HEK293 (cell line): ENCODE results near the gene RPL11.
A peak's percentile ranks its signal among the peaks of the same experiment; 100 is the strongest.

Experiments used
- EGR2 ChIP-seq: fragments of 450-650 bp; formaldehyde crosslinking; IDR thresholded peaks from 2 replicates; pipeline ENCODE4 v1.5.1; 2016; ENCODE audit warnings: low read depth, missing biosample characterization, missing genetic modification characterization
- GLIS2 ChIP-seq: fragments of 450-650 bp; formaldehyde crosslinking; IDR thresholded peaks from 2 replicates; pipeline ENCODE4 v1.5.1; 2016; ENCODE audit warnings: missing biosample characterization, missing genetic modification characterization
- HIC1 ChIP-seq: fragments of 450-650 bp; formaldehyde crosslinking; IDR thresholded peaks from 2 replicates; pipeline ENCODE4 v1.5.1; 2016; ENCODE audit warnings: missing biosample characterization, missing genetic modification characterization
- HOXA7 ChIP-seq: sonication (generic); formaldehyde crosslinking; IDR thresholded peaks from 2 replicates; pipeline ENCODE4 v1.8.1; 2022; ENCODE audit warnings: missing genetic modification reagents, borderline replicate concordance
- KLF8 ChIP-seq: fragments of 450-650 bp; formaldehyde crosslinking; IDR thresholded peaks from 2 replicates; pipeline ENCODE4 v1.5.1; 2016; ENCODE audit warnings: missing biosample characterization, missing genetic modification characterization
- MYNN ChIP-seq: fragments of 450-650 bp; formaldehyde crosslinking; IDR thresholded peaks from 2 replicates; pipeline ENCODE4 v1.5.1; 2016; ENCODE audit warnings: missing biosample characterization, missing genetic modification characterization, borderline replicate concordance
- PRDM2 ChIP-seq: fragments of 450-650 bp; formaldehyde crosslinking; IDR thresholded peaks from 2 replicates; pipeline ENCODE4 v1.5.1; 2016; ENCODE audit warnings: missing biosample characterization, missing genetic modification characterization, borderline replicate concordance
- REPIN1 ChIP-seq: fragments of 450-650 bp; formaldehyde crosslinking; IDR thresholded peaks from 2 replicates; pipeline ENCODE4 v1.5.1; 2017; ENCODE audit warnings: missing biosample characterization, missing genetic modification characterization, low read depth
- SCRT1 ChIP-seq: fragments of 450-650 bp; formaldehyde crosslinking; IDR thresholded peaks from 2 replicates; pipeline ENCODE4 v1.5.1; 2016; ENCODE audit warnings: missing biosample characterization, missing genetic modification characterization, borderline replicate concordance
- ZFP41 ChIP-seq: fragments of 450-650 bp; formaldehyde crosslinking; IDR thresholded peaks from 2 replicates; pipeline ENCODE4 v1.5.1; 2016; ENCODE audit warnings: missing biosample characterization, missing genetic modification characterization, borderline replicate concordance
- ZNF112 ChIP-seq: fragments of 450-650 bp; formaldehyde crosslinking; IDR thresholded peaks from 2 replicates; pipeline ENCODE4 v1.5.0; 2017; ENCODE audit warnings: missing biosample characterization, missing genetic modification characterization
- ZNF140 ChIP-seq: fragments of 450-650 bp; formaldehyde crosslinking; IDR thresholded peaks from 2 replicates; pipeline ENCODE4 v1.5.1; 2016; ENCODE audit warnings: missing biosample characterization, missing genetic modification characterization
- ZNF175 ChIP-seq: fragments of 450-650 bp; formaldehyde crosslinking; IDR thresholded peaks from 2 replicates; pipeline ENCODE4 v1.5.1; 2016; ENCODE audit warnings: missing biosample characterization, missing genetic modification characterization
- ZNF274 ChIP-seq, 2 experiments: fragments of 200-500 bp in 1 of 2; fragments of 450-650 bp in 1 of 2; sonication (Bioruptor generic) in 1 of 2; formaldehyde crosslinking in 1 of 2; IDR thresholded peaks; 2 replicates each; pipeline versions ENCODE4 v1.5.1 to v1.6.1; 2014 to 2016; ENCODE audit warnings: borderline replicate concordance in 1 of 2, inconsistent platforms in 1 of 2, low read length in 1 of 2, missing biosample characterization in 1 of 2, missing genetic modification characterization in 1 of 2
- ZNF350 ChIP-seq: fragments of 450-650 bp; formaldehyde crosslinking; IDR thresholded peaks from 2 replicates; pipeline ENCODE4 v1.5.0; 2017; ENCODE audit warnings: missing biosample characterization, mild to moderate bottlenecking, missing genetic modification characterization
- ZNF354C ChIP-seq: fragments of 450-650 bp; formaldehyde crosslinking; IDR thresholded peaks from 2 replicates; pipeline ENCODE4 v1.5.1; 2016; ENCODE audit warnings: missing biosample characterization, missing genetic modification characterization, low read depth, borderline replicate concordance
- ZNF366 ChIP-seq: fragments of 450-650 bp; formaldehyde crosslinking; conservative IDR thresholded peaks from 2 replicates; pipeline ENCODE4 v1.5.1; 2016; ENCODE audit warnings: missing biosample characterization, missing genetic modification characterization
- ZNF37A ChIP-seq: fragments of 450-650 bp; IDR thresholded peaks from 2 replicates; pipeline ENCODE4 v1.5.1; 2018; ENCODE audit warnings: missing biosample characterization, missing genetic modification characterization
- ZNF404 ChIP-seq: fragments of 450-650 bp; formaldehyde crosslinking; IDR thresholded peaks from 2 replicates; pipeline ENCODE4 v1.5.1; 2017; ENCODE audit warnings: missing biosample characterization, missing genetic modification characterization
- ZNF48 ChIP-seq: fragments of 450-650 bp; formaldehyde crosslinking; IDR thresholded peaks from 2 replicates; pipeline ENCODE4 v1.5.1; 2016; ENCODE audit warnings: missing biosample characterization, missing genetic modification characterization
- ZNF580 ChIP-seq: fragments of 450-650 bp; formaldehyde crosslinking; IDR thresholded peaks from 2 replicates; pipeline ENCODE4 v1.5.1; 2016; ENCODE audit warnings: missing biosample characterization, missing genetic modification characterization
- ZNF600 ChIP-seq: fragments of 450-650 bp; formaldehyde crosslinking; IDR thresholded peaks from 2 replicates; pipeline ENCODE4 v1.5.1; 2016; ENCODE audit warnings: missing biosample characterization, missing genetic modification characterization
- ZNF623 ChIP-seq: fragments of 450-650 bp; formaldehyde crosslinking; IDR thresholded peaks from 2 replicates; pipeline ENCODE4 v1.5.1; 2016; ENCODE audit warnings: missing biosample characterization, missing genetic modification characterization
- ZNF629 ChIP-seq: fragments of 450-650 bp; formaldehyde crosslinking; IDR thresholded peaks from 2 replicates; pipeline ENCODE4 v1.5.1; 2017; ENCODE audit warnings: missing biosample characterization, missing genetic modification characterization
- ZNF654 ChIP-seq: fragments of 450-650 bp; formaldehyde crosslinking; IDR thresholded peaks from 2 replicates; pipeline ENCODE4 v1.5.1; 2016; ENCODE audit warnings: low read depth, missing biosample characterization, missing genetic modification characterization
- ZNF660 ChIP-seq: fragments of 450-650 bp; IDR thresholded peaks from 2 replicates; pipeline ENCODE4 v1.5.1; 2018; ENCODE audit warnings: missing biosample characterization, mild to moderate bottlenecking, missing genetic modification characterization
- ZNF677 ChIP-seq: fragments of 450-650 bp; IDR thresholded peaks from 2 replicates; pipeline ENCODE4 v1.5.0; 2018; ENCODE audit warnings: missing biosample characterization, mild to moderate bottlenecking, missing genetic modification characterization, moderate library complexity
- ZNF792 ChIP-seq: fragments of 450-650 bp; formaldehyde crosslinking; IDR thresholded peaks from 2 replicates; pipeline ENCODE4 v1.5.1; 2016; ENCODE audit warnings: missing biosample characterization, missing genetic modification characterization
- ZNF830 ChIP-seq: fragments of 450-650 bp; IDR thresholded peaks from 2 replicates; pipeline ENCODE4 v1.5.0; 2018; ENCODE audit warnings: missing biosample characterization, missing genetic modification characterization, low read depth, mild to moderate bottlenecking, moderate library complexity
- ZSCAN30 ChIP-seq: fragments of 450-650 bp; IDR thresholded peaks from 2 replicates; pipeline ENCODE4 v1.5.1; 2018; ENCODE audit warnings: missing biosample characterization, mild to moderate bottlenecking, missing genetic modification characterization, moderate library complexity

RPL11 gene

GRCh38 chr1:23673086-23673813 is 18.4 kb upstream of the RPL11 start (continued):
- TF ChIP-seq ZNF140 (tag by site-specific recombination) (no peak), ZNF677 (tag by site-specific recombination) (no peak), ZNF830 (tag by site-specific recombination) (no peak), ZNF580 (tag by site-specific recombination) (no peak), ZSCAN30 (tag by site-specific recombination) (no peak), ZNF404 (tag by site-specific recombination) (no peak), HIC1 (tag by site-specific recombination) (no peak), ZNF654 (no peak), ZNF629 (tag by site-specific recombination) (peak; percentile 93), ZNF660 (tag by site-specific recombination) (peak; percentile 74; the same call in 1 of the 2 replicates), REPIN1 (tag by site-specific recombination) (no peak), KLF8 (tag by site-specific recombination) (no peak), ZNF37A (tag by site-specific recombination) (no peak), ZNF175 (no peak), EGR2 (tag by site-specific recombination) (no peak), ZNF274 (IDR thresholded peaks at IDR 0.05; ENCODE audit: low read length) (no peak), ZNF274 (tag by site-specific recombination; IDR thresholded peaks at IDR 0.05; ENCODE audit: borderline replicate concordance) (no peak), ZNF48 (tag by site-specific recombination) (no peak), SCRT1 (tag by site-specific recombination) (no peak), MYNN (tag by site-specific recombination) (no peak), ZNF112 (tag by site-specific recombination) (no peak), ZNF623 (tag by site-specific recombination) (no peak), ZFP41 (tag by site-specific recombination) (no peak), ZNF350 (tag by site-specific recombination) (no peak), ZNF792 (tag by site-specific recombination) (peak; percentile 86), HOXA7 (no peak), ZNF600 (tag by site-specific recombination) (0 out of 2 replicates have a peak, but pooled peaks have one; percentile 26), GLIS2 (tag by site-specific recombination) (no peak), ZNF354C (tag by site-specific recombination) (no peak), PRDM2 (tag by site-specific recombination) (no peak), ZNF366 (peak; percentile 74; the same call in 1 of the 2 replicates)
